HG03066 (cell line): ENCODE results near the gene CD7.

Source experiments
- ATAC-seq: cut with Tn5 transposase; IDR thresholded peaks from one replicate; pipeline ENCODE4 v1.9.1; 2021; ENCODE audit warnings: low read depth; ENCODE audit not compliant: unreplicated experiment

The CD7 gene

DNA sequence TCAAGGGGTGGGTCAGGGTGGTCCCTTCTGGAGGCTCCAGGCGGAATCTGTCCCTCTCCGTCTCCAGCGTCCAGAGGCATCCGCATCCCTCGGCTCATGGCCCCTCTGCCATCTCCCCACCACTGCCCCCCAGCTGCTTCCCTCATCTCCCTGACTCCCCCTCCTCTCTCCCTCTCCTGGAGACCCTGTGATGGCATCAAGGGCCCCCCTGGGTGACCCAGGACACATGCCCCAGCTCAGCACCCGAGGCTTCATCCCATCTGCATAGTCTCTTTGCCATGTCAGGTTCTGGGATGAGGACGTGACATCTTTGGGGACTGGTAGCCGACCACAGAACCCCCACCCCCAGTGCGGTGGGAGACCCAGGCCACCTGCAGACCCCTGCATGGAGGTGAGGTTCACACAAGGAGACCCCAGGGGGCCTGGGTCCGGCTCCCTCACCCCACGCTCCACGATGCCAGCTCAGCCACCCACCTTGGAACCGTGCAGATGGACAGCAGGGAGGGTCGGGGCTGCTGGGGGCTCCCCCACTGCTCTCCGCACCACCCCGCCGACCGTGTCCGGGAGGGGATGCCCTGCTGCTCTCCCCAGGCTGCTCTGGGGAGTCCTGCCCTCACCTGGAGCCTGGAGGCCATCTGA is 12.4 kb upstream of the CD7 start:
- no peak for ATAC-seq

DNA sequence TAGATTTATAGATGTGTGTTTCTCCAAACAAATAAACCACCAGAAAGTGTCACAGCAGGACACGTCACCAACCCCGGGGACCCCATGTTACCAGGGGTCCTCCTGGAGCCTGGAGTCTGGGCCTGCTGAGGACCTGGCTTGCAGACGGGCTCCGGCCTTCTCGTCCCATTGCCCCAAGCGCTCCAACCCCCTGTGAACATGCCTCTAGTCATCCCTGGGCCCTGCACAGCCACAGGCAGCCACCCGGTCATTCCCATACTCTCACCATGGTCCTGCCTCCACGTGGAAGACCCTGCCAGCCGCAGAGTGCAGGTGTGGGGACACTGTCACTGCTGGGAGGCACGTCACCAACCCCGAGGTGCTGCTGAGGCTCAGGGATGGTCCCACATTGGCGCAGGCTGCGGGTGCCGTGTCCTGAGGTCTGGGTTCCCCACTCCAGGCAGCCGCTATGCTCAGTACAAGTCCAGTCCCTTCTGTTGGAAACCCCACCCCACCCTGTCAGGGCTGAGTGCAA is 11.6 kb upstream of the CD7 start:
- ATAC-seq, result no peak

DNA sequence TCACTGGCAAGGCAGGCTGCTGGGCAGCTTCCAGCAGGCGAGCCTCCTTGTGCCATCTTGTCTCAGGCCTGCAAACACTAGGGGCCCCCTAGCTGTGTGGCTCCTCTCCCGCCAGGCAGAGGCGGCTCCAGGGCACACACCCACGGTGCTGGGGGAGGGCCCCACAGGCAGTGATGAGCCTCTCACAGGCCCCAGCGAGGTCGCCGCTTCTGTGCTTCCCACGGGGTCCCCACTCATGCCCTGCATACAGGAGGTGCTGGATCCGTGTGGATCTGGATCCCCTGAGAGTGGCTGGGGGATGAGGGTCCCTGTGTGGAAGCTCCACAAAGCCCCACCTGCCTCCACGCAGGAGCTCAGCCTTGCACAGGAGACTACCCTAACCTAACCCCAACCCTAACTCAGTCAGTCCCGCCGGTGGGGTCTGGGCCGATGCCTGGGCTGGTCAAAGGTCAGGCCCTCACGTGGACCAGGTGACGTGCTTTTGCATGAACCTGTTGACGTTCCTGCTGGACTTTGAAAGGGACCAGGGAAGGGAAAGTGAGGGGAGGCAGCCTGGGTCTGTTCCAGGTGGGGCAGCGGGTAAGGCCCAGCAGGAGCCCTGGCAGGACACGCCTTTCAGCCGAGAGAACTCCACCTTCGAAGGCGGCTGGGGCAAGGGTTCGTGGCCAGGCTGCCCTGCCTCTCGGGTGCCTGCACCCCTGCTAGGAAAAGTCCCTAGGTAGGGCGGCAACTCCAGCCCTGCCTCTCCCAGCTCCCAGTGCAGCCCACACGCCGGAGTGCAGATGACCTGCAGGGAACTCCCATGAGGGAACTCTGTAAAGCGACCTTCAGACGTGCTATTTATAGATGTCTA is 11.0 kb upstream of the CD7 start:
- no peak for ATAC-seq

DNA sequence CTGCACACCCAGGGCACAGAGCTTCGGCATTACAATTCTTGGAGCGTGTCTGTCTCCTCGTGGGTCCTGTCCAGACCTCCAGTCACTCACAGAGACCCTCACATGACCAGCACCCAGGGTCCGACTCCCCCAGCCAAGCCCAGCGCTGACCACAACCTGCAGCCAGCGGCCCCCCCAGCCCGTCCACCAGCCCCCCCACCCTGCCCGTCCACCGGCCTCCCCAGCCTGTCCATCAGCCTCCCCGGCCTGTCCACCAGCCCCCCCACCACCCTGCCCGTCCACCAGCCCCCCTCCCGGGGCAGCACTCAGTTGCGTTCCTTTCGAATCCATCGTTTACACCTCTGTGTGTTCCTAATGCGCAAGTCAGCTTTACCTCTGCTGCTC is 10.3 kb upstream of the CD7 start:
- no peak for ATAC-seq

DNA sequence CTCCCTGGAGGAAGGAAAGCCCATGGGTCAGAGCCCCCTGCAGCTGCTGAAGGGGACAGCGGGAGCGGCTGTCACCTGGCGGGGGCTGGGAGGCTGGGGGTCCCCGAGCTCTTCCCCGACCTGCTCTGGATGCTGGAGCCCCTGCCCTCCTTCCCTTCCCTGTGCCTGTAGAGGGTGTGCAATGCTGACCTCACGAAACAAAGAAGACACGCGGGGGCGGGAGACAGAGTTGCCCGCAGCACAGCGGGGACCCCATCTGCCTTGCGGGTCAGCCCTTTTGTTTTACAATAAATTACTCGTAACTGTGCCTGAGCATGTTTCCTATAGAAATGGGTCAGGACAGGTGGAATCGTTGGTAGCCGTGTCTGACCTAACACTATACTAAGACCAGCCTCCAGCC is 9.9 kb upstream of the CD7 start:
- no peak for ATAC-seq

DNA sequence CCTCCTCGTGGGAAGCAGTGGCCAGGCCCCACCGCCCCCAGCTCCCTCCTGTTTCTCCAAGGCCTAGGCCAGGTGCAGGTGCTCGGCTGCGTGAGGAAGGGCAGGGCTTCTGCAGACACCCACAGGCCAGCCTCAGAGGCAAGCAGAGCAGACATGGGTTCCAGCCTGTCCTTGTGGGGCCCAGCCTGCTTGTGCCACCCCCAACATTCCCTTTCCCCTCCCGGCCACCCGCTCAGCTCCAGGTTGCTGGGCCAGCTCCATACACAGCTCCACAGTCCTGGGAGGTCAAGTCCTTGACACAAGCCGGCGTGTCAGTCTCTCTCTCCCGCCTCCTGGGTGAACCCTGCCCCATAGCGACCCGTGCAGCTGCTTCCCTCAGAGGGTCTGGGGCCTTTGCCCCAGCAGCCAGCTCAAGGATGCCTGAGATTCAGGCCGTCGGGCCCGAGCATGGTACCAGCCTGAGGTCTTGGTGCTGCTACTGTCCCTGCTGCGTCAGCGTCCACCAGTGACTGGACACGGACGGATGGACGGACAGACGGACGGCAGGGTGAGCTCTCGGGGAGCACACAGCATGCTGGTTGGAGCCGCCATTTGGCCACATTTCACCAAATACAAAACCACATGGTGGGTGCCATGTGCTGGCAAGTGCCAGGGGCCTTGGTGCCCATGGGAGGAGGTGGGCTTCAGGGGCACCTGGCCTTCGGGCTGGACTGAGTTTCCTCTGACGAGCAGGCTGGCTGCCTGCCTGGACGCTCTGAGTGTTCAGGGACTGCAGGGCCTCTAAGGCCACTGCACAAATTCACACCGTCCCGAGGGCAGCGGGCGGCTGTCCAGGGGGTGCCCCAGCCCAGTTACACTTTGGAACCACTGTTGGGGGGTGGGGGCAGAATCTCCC is 8.1 kb upstream of the CD7 start:
- ATAC-seq, result no peak

DNA sequence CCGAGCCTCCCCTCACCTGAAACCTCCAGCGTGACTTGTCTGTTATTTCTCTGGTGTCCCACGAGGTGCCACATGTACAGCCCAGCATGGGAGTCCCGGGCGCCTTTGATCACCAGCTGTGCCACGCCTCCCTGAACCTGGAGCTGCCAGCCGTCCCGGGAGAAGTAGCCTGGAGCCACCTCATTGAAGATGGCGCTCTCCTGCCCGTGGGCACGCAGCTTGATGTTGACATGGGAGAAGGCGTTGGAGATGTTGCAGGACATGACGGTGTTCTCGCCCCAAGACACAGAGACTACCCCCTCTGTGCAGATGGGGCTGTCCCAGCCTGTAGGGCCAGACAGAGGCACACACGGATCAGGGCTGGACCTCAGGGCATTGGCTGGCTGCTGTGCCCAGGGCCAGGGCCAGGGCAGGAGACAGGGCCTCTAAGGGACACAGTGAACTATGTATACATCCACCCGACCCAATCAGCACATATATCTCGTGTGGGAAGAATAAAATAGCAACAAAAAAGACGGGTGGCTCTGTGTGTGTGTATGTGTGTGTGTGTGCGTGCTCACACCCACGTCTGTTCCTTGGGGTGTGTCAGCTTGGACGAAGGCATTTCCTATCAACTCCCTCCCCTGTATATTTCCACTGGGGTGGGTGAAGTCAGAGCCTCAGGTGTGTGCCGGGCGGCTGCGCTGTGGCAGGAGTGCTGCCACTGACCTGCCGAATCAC is 7.3 kb upstream of the CD7 start:
- ATAC-seq, result no peak

DNA sequence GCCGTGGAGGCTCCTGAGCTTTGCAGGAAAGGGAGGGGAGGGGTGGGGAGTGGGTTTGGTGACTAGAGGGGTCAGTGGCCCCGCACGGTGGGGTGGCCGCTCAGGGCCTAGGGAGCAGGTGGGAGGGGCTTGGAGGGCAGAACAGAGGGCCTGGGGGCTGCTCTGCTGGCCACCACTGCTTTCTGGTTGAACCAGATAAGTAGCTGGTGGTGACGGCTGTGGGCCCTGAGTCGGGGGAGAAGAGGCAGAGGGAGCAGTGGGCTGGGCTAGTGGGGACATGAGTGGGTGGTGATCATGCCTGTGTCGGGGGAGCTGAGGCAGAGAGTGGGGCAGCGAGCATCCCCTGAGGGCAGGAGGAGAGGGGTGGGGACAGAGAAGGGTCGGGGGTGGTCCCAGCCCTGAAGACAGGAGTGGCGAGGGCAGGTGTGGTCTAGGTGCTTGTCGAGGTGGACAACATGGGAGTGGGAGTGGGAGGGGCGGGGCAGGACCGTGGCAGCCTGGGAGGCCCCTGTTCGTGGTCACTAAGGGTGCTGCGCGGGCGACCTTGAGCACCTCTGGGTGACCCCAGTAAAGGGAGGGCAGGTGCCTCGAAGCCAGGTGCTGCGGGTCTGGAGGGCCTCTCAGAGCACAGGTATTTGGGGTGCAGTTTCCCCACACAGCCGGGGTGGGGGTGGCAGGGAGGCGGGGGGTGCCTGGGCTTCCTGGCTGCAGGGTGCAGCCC is 6.3 kb upstream of the CD7 start:
- ATAC-seq, result no peak

DNA sequence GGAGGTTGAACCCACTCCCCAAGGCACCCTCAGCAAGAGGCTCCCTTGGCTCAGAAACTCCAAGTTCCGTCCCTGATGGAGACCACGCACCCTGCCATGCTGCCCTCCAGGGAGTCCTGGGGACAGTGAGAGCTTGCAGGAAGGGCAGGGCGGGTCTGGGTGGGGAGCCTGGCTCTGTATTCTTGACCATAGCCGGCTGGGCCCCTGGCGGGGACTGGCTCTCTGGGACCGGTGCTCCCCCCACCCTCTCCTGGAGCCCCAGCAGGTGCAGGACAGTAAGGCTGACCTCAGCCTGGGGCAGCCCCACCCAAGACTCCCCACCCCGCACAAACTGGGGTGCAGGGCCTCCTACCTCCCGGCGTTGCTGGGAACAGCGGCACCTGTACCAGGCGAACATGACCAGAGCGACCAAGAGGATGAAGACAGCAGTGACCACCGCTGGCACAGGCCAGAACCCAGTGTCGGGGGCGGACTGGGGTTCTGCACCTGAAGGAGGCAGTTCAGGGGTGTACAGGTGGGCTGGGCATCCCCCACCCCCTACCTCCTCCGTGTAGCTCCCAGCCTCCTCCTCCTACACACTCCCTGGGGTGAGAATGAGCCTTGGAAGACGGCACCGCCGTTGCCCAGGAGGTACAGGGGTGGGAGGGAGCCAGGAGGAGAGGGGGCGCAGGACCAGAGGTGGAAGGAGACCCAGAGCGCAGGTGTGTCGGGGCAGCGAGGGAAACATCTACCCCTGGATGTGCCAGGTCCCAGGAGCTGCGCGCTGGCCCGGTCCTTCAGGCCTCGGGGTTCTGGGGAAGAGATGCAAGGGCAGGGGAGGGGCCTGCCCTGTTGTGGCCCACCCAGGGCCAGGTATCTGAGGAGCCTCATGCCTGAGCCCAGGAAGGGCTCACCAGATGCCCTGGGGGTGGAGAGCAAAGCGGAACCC is 5.4 kb upstream of the CD7 start:
- no peak for ATAC-seq

DNA sequence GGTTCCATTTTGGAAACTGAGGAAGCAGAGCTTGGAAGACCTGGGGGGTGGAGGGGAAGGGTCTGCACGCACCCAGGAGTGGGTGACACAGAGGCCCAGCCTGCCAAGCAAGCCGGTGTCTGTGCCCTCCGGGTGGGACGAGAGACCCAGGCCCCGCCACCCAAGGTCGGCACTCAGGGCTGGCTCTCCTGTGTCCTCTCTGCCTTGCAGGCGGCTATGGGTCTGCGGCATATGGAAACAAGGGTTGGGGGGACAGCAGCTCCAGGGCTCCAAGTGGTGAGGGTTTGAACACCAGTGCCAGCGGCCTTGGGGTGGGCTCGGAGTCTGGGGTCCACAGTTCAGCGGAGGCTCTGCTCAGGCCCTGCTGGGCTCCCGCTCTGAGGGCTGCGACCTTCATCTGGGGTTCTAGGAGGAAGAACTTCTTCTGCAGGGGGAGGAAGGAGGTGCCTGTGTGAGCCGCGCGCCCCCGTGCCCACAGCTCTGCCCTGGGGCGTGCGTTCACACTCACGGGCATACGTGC is 4.6 kb upstream of the CD7 start:
- no peak for ATAC-seq

DNA sequence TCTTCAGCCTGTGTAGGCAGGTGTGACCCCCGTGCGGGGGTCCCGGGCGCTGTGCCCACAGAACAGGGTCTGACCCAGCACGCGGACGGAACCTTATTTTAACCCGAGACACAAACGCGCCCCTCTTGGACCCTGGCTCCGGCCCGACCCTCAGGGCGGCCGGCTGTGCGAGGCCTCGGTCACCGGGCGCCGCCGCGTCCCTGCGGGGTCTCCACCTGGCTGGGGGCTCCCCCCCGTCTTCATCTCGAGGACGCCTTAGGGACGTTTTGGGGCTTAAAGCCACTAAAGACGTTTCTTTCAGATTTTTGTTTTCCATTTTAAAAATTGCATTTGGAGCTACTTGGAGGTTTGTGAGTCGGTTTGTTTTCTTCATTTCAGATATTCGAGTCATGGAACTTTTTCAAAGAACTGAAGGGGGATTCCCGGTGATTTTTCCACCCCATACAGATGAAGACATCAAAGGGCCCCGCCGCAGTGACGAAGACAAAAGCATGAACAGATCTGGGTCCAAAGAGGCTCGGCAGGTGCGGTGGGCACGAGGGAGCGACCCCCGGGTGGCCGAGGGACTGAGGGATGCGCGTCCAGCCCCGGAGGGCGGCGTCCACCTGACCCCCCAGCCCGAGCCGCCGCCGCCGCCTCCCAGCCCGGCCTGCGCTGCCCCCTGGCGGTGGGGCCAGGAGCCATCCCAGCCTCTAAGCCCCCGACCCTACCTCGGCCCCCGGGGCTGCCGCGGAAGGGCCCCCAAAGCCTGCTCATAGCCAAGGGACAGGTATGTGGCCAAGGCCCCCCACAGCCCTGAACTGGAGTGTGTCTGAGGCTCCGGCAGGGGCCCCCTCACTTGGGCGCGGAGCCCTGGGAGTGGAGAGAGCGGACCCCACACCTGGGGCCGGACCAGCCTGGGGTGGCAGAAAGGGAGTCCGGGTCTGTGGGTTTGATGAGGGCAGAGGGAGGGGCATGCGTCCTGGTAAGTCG is 3.8 kb upstream of the CD7 start:
- ATAC-seq, result no peak

DNA sequence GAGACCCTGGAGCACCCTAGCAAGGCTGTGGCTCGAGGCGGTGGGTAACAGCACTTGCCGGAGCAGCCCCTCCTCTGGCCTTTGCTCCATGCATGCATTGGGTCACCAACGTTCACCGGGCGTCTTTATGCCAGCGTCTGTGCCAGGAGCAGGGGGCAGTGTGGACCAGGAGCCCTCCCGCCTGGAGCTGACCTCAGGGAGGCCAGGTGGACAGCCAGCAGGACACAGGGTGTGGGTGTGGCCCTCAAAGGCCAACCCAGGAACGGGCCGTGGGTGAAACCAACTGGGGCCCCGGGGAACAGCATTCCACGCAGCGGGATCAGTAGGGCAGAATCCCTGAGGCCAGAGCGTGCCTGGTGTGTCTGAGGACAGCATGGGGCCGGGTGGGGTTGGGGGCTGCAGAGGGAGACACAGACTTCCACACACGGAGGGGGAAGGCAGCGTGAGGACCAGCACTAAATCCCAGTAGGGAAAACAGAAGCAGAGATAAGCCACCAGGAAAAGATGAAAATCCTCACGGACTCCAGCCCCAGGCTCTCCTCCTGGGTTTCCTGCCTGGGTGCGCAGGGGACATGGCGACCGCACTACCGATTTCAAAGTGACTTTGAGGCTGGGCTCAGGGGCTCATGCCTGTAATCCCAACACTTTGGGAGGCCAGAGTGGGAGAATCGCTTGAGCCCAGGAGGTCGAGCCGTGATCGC is 2.9 kb upstream of the CD7 start:
- ATAC-seq, result no peak

DNA sequence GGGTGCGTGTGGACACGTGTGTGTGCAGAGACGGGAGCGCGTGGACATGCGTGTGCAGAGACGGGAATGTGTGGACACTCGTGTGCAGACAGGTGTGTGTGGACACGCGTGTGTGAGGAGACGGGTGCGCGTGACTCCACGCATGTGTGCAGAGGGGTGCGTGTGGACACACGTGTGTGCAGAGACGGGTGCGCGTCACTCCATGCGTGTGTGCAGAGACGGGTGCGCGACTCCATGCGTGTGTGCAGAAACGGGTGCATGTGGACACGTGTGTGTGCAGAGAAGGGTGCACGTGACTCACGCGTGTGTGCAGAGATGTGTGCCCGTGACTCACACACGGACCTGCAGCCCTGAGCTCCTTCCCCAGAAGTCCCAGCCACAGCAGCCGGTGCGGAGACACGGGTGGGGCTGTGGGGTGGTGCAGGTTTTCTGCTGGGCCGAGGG is 2.2 kb upstream of the CD7 start:
- no peak for ATAC-seq

DNA sequence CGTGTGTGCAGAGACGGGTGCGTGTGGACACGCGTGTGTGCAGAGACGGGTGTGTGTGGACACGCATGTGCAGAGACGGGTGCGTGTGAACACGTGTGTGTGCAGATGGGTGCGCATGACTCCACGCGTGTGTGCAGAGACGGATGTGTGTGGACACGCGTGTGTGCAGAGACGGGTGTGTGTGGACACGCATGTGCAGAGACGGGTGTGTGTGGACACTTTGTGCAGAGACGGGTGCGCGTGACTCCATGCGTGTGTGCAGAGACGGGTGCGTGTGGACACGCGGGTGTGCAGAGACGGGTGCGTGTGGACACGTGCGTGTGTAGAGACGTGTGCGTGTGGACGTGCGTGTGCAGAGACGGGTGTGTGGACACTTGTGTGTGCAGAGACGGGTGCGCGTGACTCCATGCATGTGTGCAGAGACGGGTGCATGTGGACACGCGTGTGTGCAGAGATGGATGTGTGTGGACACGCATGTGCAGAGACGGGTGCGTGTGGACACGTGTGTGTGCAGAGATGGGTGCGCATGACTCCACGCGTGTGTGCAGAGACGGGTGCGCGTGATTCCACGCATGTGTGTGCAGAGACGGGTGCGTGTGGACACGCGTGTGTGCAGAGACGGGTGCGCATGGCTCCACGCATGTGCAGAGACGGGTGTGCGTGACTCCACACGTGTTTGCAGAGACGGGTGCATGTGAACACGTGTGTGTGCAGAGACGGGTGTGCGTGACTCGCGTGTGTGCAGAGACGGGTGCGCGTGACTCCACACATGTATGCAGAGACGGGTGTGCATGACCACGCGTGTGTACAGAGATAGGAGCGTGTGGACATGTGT is 1.6 kb upstream of the CD7 start:
- ATAC-seq, result no peak

DNA sequence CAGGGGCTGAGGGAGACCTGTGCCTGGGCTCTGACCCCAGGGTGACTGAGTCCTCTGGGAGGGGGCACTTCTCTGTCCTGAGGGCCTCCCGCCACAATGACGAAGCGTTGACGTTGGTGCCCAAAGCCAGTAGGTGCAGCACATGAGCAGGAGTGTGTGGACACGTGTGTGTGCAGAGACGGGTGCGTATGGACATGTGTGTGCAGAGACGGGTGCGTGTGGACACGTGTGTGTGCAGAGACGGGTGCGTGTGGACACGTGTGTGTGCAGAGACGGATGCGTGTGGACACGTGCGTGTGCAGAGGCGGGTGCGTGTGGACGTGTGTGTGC is 726 bp upstream of the CD7 start:
- no peak for ATAC-seq
